K562 (cell line): ENCODE results near the gene DOCK3. TPM values are rescaled to one million over a fixed set of nuclear protein-coding genes. Genes with fewer than 3 reads are reported as not detected.
A peak's percentile ranks its signal among the peaks of the same experiment; 100 is the strongest.

Experiments used
- ATAC-seq: fragments of 200-7000 bp; cut with Tn5 transposase; 3 replicates; pipeline ENCODE4 v1.9.1; 2020; ENCODE audit warnings: moderate library complexity
- BruUV-seq: library from RNA; stranded (reverse); fragments of 400-500 nt; replicated peaks from 2 replicates; lab custom pipeline; 2021; lab: Mats Ljungman, UMichigan
- CTCF ChIA-PET: fragments of 300-600 bp; formaldehyde crosslinking; extraction: SDS; loops from one replicate; lab custom pipeline; 2021; ENCODE audit warnings: low intra/inter-chr PET ratio; lab: Yijun Ruan, JAX
- POLR2A ChIA-PET: fragments of 300-600, 350-650 bp; sonication (Branson Sonifier 250); formaldehyde crosslinking; extraction: SDS; loops from one replicate; lab custom pipeline; 2021; ENCODE audit warnings: antibody characterized with exemption, inconsistent platforms; lab: Yijun Ruan, JAX
- DNase-seq, 4 experiments: peaks; one replicate each; pipeline versions ENCODE4 v3.0.0 to v3.0.0-alpha.2; 2011 to 2018; ENCODE audit warnings: low spot score in 3 of 4, mixed read lengths in 3 of 4; ENCODE audit errors: extremely low read depth in 1 of 4
- FAIRE-seq: peaks from 2 replicates; lab custom pipeline; 2011; peaks lifted over from hg19 to GRCh38; lab: Jason Lieb, UNC
- H2AFZ ChIP-seq: 2 replicates; pipeline ENCODE4 v1.6.0; 2011; ENCODE audit warnings: low read depth, low read length, control low read depth, inconsistent platforms
- H3K27ac ChIP-seq: fragments of 200-600 bp; 3 replicates; pipeline ENCODE4 v1.8.0; 2011; ENCODE audit warnings: low read depth, mild to moderate bottlenecking, control low read depth, inconsistent platforms, low read length, moderate library complexity, mixed read lengths; ENCODE audit errors: extremely low read depth
- H3K27me3 ChIP-seq, 2 experiments: fragments of 300-600 bp in 1 of 2; 2 replicates in 1 of 2; 3 replicates in 1 of 2; pipeline versions ENCODE4 v1.6.0 to v1.8.0; 2011; ENCODE audit warnings: inconsistent platforms in 2 of 2, low read length in 2 of 2, mild to moderate bottlenecking in 1 of 2, mixed read lengths in 1 of 2, moderate library complexity in 1 of 2; ENCODE audit not compliant: control insufficient read depth in 2 of 2, insufficient read depth in 2 of 2
- H3K36me3 ChIP-seq: fragments of 300-600 bp; 3 replicates; pipeline ENCODE4 v1.8.0; 2011; ENCODE audit warnings: mild to moderate bottlenecking, low read length, inconsistent platforms; ENCODE audit not compliant: control insufficient read depth, insufficient read depth
- H3K4me1 ChIP-seq, 2 experiments: fragments of 200-600 bp in 1 of 2; replicated peaks in 1 of 2; 2 replicates in 1 of 2; 3 replicates in 1 of 2; pipeline versions ENCODE4 v1.5.1 to v1.8.0; 2011; ENCODE audit warnings: inconsistent platforms in 2 of 2, low read length in 2 of 2, mild to moderate bottlenecking in 1 of 2, mixed read lengths in 1 of 2, moderate library complexity in 1 of 2; ENCODE audit not compliant: control insufficient read depth in 2 of 2, insufficient read depth in 2 of 2
- H3K4me2 ChIP-seq: 2 replicates; pipeline ENCODE4 v1.6.1; 2011; ENCODE audit warnings: low read length, control low read depth, inconsistent platforms, mixed read lengths; ENCODE audit not compliant: insufficient read depth
- H3K4me3 ChIP-seq: fragments of 200-600 bp; sonication (generic), shearing (Covaris generic); 2 replicates; pipeline ENCODE4 v1.5.1; 2016; ENCODE audit warnings: control low read depth, inconsistent platforms
- H3K79me2 ChIP-seq: fragments of 200-600 bp; 3 replicates; pipeline ENCODE4 v1.8.0; 2011; ENCODE audit warnings: low read length, inconsistent platforms; ENCODE audit not compliant: control insufficient read depth, insufficient read depth
- H3K9ac ChIP-seq, 2 experiments: 2 replicates each; pipeline versions ENCODE4 v1.6.0 to v1.6.1; 2011; ENCODE audit warnings: low read depth in 2 of 2, low read length in 2 of 2, control low read depth in 1 of 2, inconsistent platforms in 1 of 2, mild to moderate bottlenecking in 1 of 2, mixed read lengths in 1 of 2; ENCODE audit not compliant: insufficient read depth in 1 of 2
- H3K9me1 ChIP-seq: one replicate; pipeline ENCODE4 v1.6.0; 2011; ENCODE audit warnings: inconsistent platforms, mild to moderate bottlenecking, low read length, moderate library complexity; ENCODE audit not compliant: control insufficient read depth, insufficient read depth
- H3K9me3 ChIP-seq: replicated peaks from 2 replicates; pipeline ENCODE4 v1.5.1; 2011; ENCODE audit warnings: low read depth, low read length, inconsistent platforms; ENCODE audit not compliant: control insufficient read depth, insufficient read depth
- H4K20me1 ChIP-seq: replicated peaks from 2 replicates; pipeline ENCODE4 v1.6.1; 2011; ENCODE audit warnings: low read length, inconsistent platforms, mixed read lengths; ENCODE audit not compliant: control insufficient read depth, insufficient read depth
- CTBP1 ChIP-seq: fragments of 450-650 bp; IDR thresholded peaks from 2 replicates; pipeline ENCODE4 v1.6.1; 2016; ENCODE audit warnings: borderline replicate concordance
- GATA2 ChIP-seq: sonication (generic); formaldehyde crosslinking; IDR thresholded peaks from 2 replicates; pipeline ENCODE4 v1.4.0; 2020; ENCODE audit warnings: mild to moderate bottlenecking, missing genetic modification reagents
- GMEB1 ChIP-seq: fragments of 250-450 bp; sonication (Bioruptor Pico); IDR thresholded peaks from 2 replicates; pipeline ENCODE4 v1.4.0; 2020; ENCODE audit warnings: mild to moderate bottlenecking
- KDM1A ChIP-seq, 2 experiments: fragments of 450-650 bp; IDR thresholded peaks; 2 replicates each; pipeline ENCODE4 v1.6.1; 2016; ENCODE audit warnings: mild to moderate bottlenecking in 2 of 2
- MAZ ChIP-seq, 2 experiments: fragments of 450-650 bp in 1 of 2; sonication (generic) in 1 of 2; formaldehyde crosslinking; IDR thresholded peaks in 1 of 2; conservative IDR thresholded peaks in 1 of 2; 2 replicates each; pipeline versions ENCODE4 v1.4.0 to v1.5.0; 2020; ENCODE audit warnings: mild to moderate bottlenecking in 1 of 2, missing genetic modification reagents in 1 of 2
- NR2C1 ChIP-seq, 2 experiments: fragments of 450-650 bp; IDR thresholded peaks; 2 replicates each; pipeline ENCODE4 v1.6.1; 2017; ENCODE audit warnings: mild to moderate bottlenecking in 2 of 2, antibody characterized with exemption in 1 of 2, inconsistent platforms in 1 of 2, missing compliant biosample characterization in 1 of 2, missing genetic modification characterization in 1 of 2
- NRF1 ChIP-seq, 2 experiments: fragments of 450-650 bp; IDR thresholded peaks in 1 of 2; conservative IDR thresholded peaks in 1 of 2; 2 replicates each; pipeline ENCODE4 v1.6.1; 2014; ENCODE audit warnings: mild to moderate bottlenecking in 2 of 2
- PTTG1 ChIP-seq: fragments of 450-650 bp; IDR thresholded peaks from 2 replicates; pipeline ENCODE4 v1.6.1; 2016; ENCODE audit warnings: low read depth, mild to moderate bottlenecking, missing genetic modification characterization, missing compliant biosample characterization
- RAD21 ChIP-seq, 2 experiments: fragments of 250-450 bp in 1 of 2; fragments of 450-650 bp in 1 of 2; sonication (Bioruptor Pico) in 1 of 2; formaldehyde crosslinking in 1 of 2; IDR thresholded peaks in 1 of 2; conservative IDR thresholded peaks in 1 of 2; 2 replicates each; pipeline versions ENCODE4 v1.4.0 to v1.8.0; 2020 to 2022; ENCODE audit warnings: mild to moderate bottlenecking in 2 of 2, moderate library complexity in 1 of 2
- RBM14 ChIP-seq: fragments of 200-400 bp; formaldehyde crosslinking; IDR thresholded peaks from 2 replicates; pipeline ENCODE4 v1.6.1; 2018; ENCODE audit warnings: low read depth, mild to moderate bottlenecking, low read length, moderate library complexity, borderline replicate concordance; ENCODE audit not compliant: insufficient read depth
- SAFB2 ChIP-seq: fragments of 200-400 bp; formaldehyde crosslinking; IDR thresholded peaks from 2 replicates; pipeline ENCODE4 v1.6.1; 2018; ENCODE audit warnings: borderline replicate concordance, low read length, low read depth, moderate library complexity; ENCODE audit not compliant: severe bottlenecking
- SMAD2 ChIP-seq: fragments of 150-350 bp; IDR thresholded peaks from 2 replicates; pipeline ENCODE4 v1.6.1; 2014; ENCODE audit warnings: low read depth, mild to moderate bottlenecking, low read length
- U2AF1 ChIP-seq: fragments of 200-400 bp; formaldehyde crosslinking; optimal IDR thresholded peaks from 2 replicates; pipeline ENCODE3; 2017; ENCODE audit warnings: mild to moderate bottlenecking, low read depth, low read length, moderate library complexity
- ZFP30 ChIP-seq: fragments of 250-450 bp; sonication (Bioruptor Pico); IDR thresholded peaks from 2 replicates; pipeline ENCODE4 v1.8.0; 2022; ENCODE audit warnings: moderate library complexity, mild to moderate bottlenecking, inconsistent platforms, borderline replicate concordance
- ZFPM2 ChIP-seq: fragments of 250-450 bp; sonication (Bioruptor Pico); IDR thresholded peaks from 2 replicates; pipeline ENCODE4 v1.5.1; 2022; ENCODE audit warnings: mild to moderate bottlenecking
- WGBS: fragments of 100-300 bp; shearing (Covaris generic); methylation state at CpG from one replicate; pipeline ENCODE4 v1.1.6; 2016; ENCODE audit warnings: low coverage, mixed read lengths; ENCODE audit not compliant: insufficient coverage; ENCODE audit errors: missing lambda C conversion rate; 5-methylcytosine and 5-hydroxymethylcytosine counted together
- in situ Hi-C: fragments of 300-500 bp; cut with MboI; formaldehyde crosslinking; loops from 4 replicates; pipeline ENCODE4 v1.15.0; 2018; ENCODE audit warnings: inconsistent platforms, mixed read lengths
- intact Hi-C: fragments of 100-400 bp; cut with micrococcal nuclease; formaldehyde crosslinking; loops from 2 replicates; pipeline ENCODE4 v1.14.2; 2022
- polyA plus RNA-seq, 8 experiments: library from polyadenylated mRNA; depleted of rRNA in 4 of 8; stranded (reverse) in 5 of 8; unstranded in 3 of 8; fragments of >200 nt; fragmentation: Nextera tagmentation in 2 of 8; fragmentation: Illumina TruSeq in 1 of 8; extraction: Ambion mirVana in 2 of 8; extraction: Trizol in 1 of 8; gene quantifications; 2 replicates each; pipeline versions ENCODE4 v1.2.1 to v1.2.3, GENCODE V29; 2011 to 2014; ENCODE audit warnings: inconsistent platforms in 1 of 8, missing spikeins in 1 of 8
- total RNA-seq, 7 experiments: library from RNA; depleted of rRNA in 6 of 7; stranded (reverse); fragments of >200 nt in 6 of 7; fragmentation: Illumina TruSeq in 2 of 7; extraction: Trizol in 2 of 7; gene quantifications; 2 replicates each; pipeline versions ENCODE4 v1.2.1 to v1.2.3, GENCODE V29; 2011 to 2021; ENCODE audit warnings: low replicate concordance in 1 of 7
- TF ChIP-seq, protein P1 (sequence below): fragments of 450-650 bp; formaldehyde crosslinking; IDR thresholded peaks from 2 replicates; pipeline ENCODE4 v1.4.0; 2022; ENCODE audit warnings: missing genetic modification characterization

Gene DOCK3
- total and polyA plus RNA-seq, 9 of the 15 experiments (the other 6 are each of a cell fraction or from before 2014, with no cell fraction given): under 0.01 to 0.03 (median 0.01) TPM; not detected in 4

- 53% methylated on average over 4 of the region's 6 CpGs for WGBS
- Histone ChIP-seq H2AFZ (no peak overlapping the region), H3K79me2 (peaks cover 59% of the 10 kb centered on the region), H4K20me1 (peaks cover 19% of the 10 kb centered on the region; the same call in 1 of the 2 replicates), H3K4me1 (peaks cover 32 to 37% of the 10 kb centered on the region in 2 experiments), H3K27me3 (no peaks in the 10 kb centered on the region), H3K9me3 (no peaks in the 10 kb centered on the region), H3K9ac (no peak overlapping the region), H3K4me2 (no peak overlapping the region), H3K4me3 (no peak overlapping the region), H3K27ac (no peak overlapping the region), H3K9me1 (peaks cover 21% of the 10 kb centered on the region), H3K36me3 (peaks cover 62% of the 10 kb centered on the region)
- ChIA-PET POLR2A (interaction anchor here (0.8 kb wide), 1 partner anchor 52 kb away, joined by 4 read pairs; no protein-coding TSS in a partner anchor), CTCF (interaction anchor here (0.5 kb wide), 1 partner anchor 279 kb away, joined by 3 read pairs; no protein-coding TSS in a partner anchor)
- intact Hi-C loops (loop anchor here (5.0 to 10.0 kb wide), 2 partner anchors 293 to 775 kb away; partner anchors contain the start of genes CISH and MAPKAPK3), in situ Hi-C loops (no loop called here)
- ATAC-seq (peak; percentile 18), DNase-seq (peak; percentile 25 to 68 (median 48)), FAIRE-seq (peak; percentile 56)
- BruUV-seq: no TSS peak
- TF ChIP-seq PTTG1 (tag) (no peak), U2AF1 (no peak), KDM1A (IDR thresholded peaks at IDR 0.05) (peak; percentile 26 to 39; a peak in 3 of 4 replicates), SAFB2 (no peak), SMAD2 (no peak), NRF1 (conservative IDR thresholded peaks at IDR 0.05 in 1 of 2, IDR thresholded peaks at IDR 0.05 in 1 of 2) (no peak), NR2C1 (IDR thresholded peaks at IDR 0.05) (no peak), NR2C1 (tag; IDR thresholded peaks at IDR 0.05) (no peak), GATA2 (no peak), ZFPM2 (CRISPR knock-in tag) (no peak), RAD21 (CRISPR knock-in tag; conservative IDR thresholded peaks at IDR 0.05 in 1 of 2, IDR thresholded peaks at IDR 0.05 in 1 of 2) (peak; percentile 30 to 45; a peak in 3 of 4 replicates), RBM14 (no peak), GMEB1 (CRISPR knock-in tag) (no peak), CTBP1 (peak; percentile 54; the same call in 1 of the 2 replicates), ZFP30 (no peak), MAZ (CRISPR knock-in tag; conservative IDR thresholded peaks at IDR 0.05 in 1 of 2, IDR thresholded peaks at IDR 0.05 in 1 of 2) (peak; percentile 17 to 44; a peak in 1 of 4 replicates)
- TF ChIP-seq, protein P1, sequence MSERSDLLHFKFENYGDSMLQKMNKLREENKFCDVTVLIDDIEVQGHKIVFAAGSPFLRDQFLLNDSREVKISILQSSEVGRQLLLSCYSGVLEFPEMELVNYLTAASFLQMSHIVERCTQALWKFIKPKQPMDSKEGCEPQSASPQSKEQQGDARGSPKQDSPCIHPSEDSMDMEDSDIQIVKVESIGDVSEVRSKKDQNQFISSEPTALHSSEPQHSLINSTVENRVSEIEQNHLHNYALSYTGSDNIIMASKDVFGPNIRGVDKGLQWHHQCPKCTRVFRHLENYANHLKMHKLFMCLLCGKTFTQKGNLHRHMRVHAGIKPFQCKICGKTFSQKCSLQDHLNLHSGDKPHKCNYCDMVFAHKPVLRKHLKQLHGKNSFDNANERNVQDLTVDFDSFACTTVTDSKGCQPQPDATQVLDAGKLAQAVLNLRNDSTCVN (CRISPR knock-in tag): no peak
Observed at GRCh38 chr3:51389423-51390183, 714.9 kb downstream of the DOCK3 start.
